Adipose tissue (tissue), 3 donors: ENCODE measurements around the gene CSNK1G2. TPM values are rescaled to one million over a fixed set of nuclear protein-coding genes. Genes with fewer than 3 reads are reported as not detected.

Experiments used
- H3K27ac ChIP-seq: one replicate; pipeline ENCODE4 v1.5.1; 2013; ENCODE audit warnings: low read depth, low read length
- WGBS, 3 donors: extraction: QIAGEN DNeasy Blood & Tissue Kit; methylation state at CpG; one replicate each; pipeline ENCODE4 v1.1.7; 2013; 5-methylcytosine and 5-hydroxymethylcytosine counted together
- polyA plus RNA-seq, 3 donors: library from polyadenylated mRNA; stranded (reverse); fragments of 200-250 nt; gene quantifications; one replicate each; pipeline ENCODE4 v1.2.3, GENCODE V29; 2013
- donor health status: healthy with polysubstance abuse.
- donor health status: Bipolar disorder and iron deficiency.
- donor health status: healthy.

Gene CSNK1G2
- polyA plus RNA-seq: 10 to 100 TPM; 24.6 to 73.9 (median 42.8) TPM

- WGBS, 3 donors: 1% methylated on average over 35 to 97 of the region's 97 CpGs
- peak within 1 kb of the TSS; percentile 98 for H3K27ac ChIP-seq
Measured at GRCh38 chr19:1941146-1942077, at the start of gene CSNK1G2. CSNK1G2 (plus strand) TSS chr19:1941172; CDS start chr19:1969773, 28,601 bp downstream.

DNA sequence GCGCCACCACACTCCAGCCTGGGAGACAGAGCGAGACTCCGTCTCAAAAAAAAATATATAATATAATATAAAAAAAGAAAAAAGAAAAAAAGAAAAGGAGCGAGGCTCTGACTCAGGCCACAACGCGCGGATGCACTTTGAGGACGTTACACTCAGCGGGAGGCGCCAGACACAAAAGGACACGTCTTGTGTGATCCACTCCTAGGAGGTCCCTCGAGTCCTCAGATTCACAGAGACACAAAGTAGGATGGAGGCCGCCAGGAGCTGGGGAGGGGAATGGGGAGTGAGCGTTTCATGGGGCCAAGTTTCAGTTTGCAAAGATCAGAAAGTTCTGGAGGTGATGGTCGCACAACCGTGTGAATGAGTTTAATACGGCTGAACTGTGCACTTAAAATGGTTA, 47.2 kb upstream of the CSNK1G2 start:
- 82 to 89% (median 84%) methylated on average over 17 of the region's 17 CpGs for WGBS, 3 donors
- no peak overlapping the region for H3K27ac ChIP-seq

GRCh38 chr19:1896508-1896907, 44.5 kb upstream of the CSNK1G2 start:
- H3K27ac ChIP-seq: no peak overlapping the region
- WGBS, 3 donors: 79 to 82% (median 80%) methylated on average over 13 of the region's 13 CpGs

- WGBS, 3 donors: 66 to 86% (median 68%) methylated on average over 16 of the region's 16 CpGs
Measured at GRCh38 chr19:1901940-1902404, 39.0 kb upstream of the CSNK1G2 start.

GRCh38 chr19:1902923-1903322, 38.0 kb upstream of the CSNK1G2 start:
- no peak overlapping the region for H3K27ac ChIP-seq
- WGBS, 3 donors: 70 to 80% (median 78%) methylated on average over 6 of the region's 6 CpGs

More at GRCh38 chr19:1901940-1902404, 39.0 kb upstream of the CSNK1G2 start:
- no peak overlapping the region for H3K27ac ChIP-seq

- H3K27ac ChIP-seq: no peak overlapping the region
- WGBS, 3 donors: 36 to 43% (median 42%) methylated on average over 8 of the region's 8 CpGs
Measured at GRCh38 chr19:1904860-1905109, 36.2 kb upstream of the CSNK1G2 start.

DNA sequence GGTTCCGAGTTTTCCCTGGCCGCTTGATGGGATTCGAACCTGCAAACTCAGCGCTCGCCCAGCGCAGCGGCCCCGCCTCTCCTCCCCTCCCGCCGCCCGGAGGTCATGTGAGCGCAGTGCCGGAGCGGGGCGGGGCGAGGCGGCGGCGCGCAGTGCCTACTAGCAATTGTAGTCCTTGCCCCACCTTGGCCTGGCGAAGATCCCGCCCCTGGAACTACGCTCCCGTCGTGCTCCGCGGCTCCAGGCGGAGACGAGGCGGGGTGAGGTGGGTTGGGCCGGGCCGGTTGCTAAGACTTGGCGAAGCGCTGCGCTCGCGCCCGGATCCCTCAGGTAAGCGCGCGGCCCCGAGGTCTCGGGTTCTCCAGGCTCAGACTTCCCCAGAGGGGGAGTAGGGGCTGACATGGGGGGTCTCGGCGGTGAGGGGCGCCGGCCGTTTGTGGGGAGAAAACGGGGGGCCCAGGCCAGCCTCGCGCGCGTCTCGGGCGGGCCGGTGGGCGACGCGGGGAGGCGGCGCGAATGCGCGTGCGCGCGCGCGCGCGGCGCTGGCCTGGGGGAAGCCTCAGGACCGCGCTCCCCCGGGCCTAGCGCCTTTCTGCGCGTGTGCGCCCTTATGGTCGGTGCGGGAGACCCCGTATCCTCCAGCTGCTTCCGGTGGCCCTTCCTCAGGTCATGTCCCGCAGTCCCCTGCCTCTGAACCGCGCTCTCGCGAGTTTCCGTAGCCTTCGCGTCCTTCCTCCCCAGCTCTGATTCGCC, 35.7 kb upstream of the CSNK1G2 start, which contains the start of the genes ADAT3 and SCAMP4:
TSS of gene ADAT3 (plus strand) at position 290 of the 753 bp plus-strand sequence. CDS start 6,649 bp downstream, outside the sequence.
TSS of gene SCAMP4 (plus strand) at position 290 of the 753 bp plus-strand sequence. CDS start 9,621 bp downstream, outside the sequence.
- 0 to 1% (median 0%) methylated on average over 71 to 92 of the region's 92 CpGs for WGBS, 3 donors
- H3K27ac ChIP-seq: no peak within 1 kb of the TSS

DNA sequence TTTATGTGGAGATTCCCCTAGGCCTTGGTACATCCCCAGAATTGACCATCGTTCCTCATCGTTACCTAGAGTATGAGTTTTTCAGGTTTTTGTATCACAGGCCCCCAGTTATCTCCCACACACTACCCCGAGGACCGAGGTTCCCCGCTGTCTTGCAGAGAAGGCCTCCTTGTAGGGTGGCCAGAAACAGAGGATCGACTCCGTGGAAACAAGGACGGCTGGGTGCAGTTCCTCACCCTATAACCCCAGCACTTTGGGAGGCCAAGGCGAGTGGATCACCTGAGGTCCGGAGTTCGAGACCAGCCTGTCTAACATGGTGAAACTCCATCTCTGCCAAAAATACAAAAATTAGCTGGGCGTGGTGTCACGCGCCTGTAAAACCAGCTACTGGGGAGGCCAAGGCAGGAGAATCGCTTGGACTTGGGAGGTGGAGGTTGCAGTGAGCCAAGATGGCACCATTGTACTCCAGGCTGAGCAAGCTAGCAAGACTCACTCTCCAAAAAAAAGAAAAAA, 35.1 kb upstream of the CSNK1G2 start:
- H3K27ac ChIP-seq: no peak overlapping the region
- WGBS, 3 donors: 71 to 76% (median 75%) methylated on average over 15 of the region's 15 CpGs

GRCh38 chr19:1906985-1907562, 33.9 kb upstream of the CSNK1G2 start:
- H3K27ac ChIP-seq: no peak overlapping the region
- 75 to 96% (median 94%) methylated on average over 10 of the region's 10 CpGs for WGBS, 3 donors

DNA sequence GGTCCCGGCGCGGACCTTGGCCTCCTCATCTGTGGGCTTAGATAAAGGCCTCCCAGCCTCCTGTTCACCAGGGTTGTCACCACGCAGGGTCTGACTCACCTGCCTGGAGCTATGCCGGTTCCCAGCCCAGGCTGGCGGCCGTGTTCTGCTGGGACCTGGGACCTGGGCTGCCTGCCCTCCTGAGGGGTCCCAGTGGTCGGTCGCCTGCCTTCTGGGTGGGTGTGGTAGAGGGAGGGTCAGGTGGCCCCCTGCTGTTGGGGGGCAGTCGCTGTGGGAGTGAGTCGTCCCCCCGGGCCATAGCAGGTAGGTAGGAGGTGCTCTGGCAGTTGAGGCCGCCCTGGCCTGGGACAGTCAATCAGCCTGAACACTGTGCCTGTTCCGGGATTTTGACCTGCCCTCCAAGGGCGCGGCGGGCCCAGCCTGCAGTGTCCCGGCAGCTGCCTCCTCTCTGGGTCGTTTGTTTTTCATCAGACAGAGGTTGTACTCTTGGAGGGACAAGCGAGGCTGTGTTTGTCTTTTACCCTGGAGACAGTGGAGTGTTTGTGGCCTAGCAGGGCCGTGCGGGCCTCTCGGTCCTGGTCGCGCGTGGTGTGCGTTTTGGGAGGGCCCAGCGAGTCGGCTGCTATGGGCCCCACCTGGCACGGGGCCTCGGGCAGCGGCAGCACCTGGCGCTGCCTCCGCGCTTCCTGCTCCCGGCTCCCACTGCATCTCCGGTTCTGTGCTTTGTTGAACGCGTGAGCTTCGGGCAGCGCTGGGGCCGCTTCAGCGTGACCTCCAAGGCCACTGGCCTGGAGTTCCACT, 33.2 kb upstream of the CSNK1G2 start:
- 32 to 77% (median 69%) methylated on average over 43 of the region's 43 CpGs for WGBS, 3 donors
- no peak overlapping the region for H3K27ac ChIP-seq

DNA sequence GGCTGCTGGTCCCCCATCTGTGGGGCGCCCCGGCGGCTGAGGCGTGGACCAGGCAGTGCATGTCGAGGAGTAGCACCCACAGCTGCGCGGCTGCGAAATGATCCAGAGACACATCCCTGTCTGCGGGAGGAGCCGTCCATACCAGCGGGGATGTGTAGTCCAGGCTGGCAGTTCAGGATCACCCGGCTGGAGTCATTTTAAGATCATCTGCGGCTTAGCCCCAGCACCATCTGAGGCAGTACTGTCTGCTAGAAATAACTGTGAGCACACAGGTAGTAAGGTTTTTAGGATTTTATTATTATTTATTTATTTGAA, 32.7 kb upstream of the CSNK1G2 start:
- WGBS, 3 donors: 49 to 92% (median 80%) methylated on average over 13 of the region's 13 CpGs
- H3K27ac ChIP-seq: no peak overlapping the region

GRCh38 chr19:1909761-1910080, 31.3 kb upstream of the CSNK1G2 start:
- H3K27ac ChIP-seq: no peak overlapping the region
- 29 to 60% (median 38%) methylated on average over 9 to 10 of the region's 10 CpGs for WGBS, 3 donors

GRCh38 chr19:1910177-1910576, 30.8 kb upstream of the CSNK1G2 start:
- WGBS, 3 donors: 76 to 95% (median 88%) methylated on average over 10 of the region's 10 CpGs
- H3K27ac ChIP-seq: no peak overlapping the region

DNA sequence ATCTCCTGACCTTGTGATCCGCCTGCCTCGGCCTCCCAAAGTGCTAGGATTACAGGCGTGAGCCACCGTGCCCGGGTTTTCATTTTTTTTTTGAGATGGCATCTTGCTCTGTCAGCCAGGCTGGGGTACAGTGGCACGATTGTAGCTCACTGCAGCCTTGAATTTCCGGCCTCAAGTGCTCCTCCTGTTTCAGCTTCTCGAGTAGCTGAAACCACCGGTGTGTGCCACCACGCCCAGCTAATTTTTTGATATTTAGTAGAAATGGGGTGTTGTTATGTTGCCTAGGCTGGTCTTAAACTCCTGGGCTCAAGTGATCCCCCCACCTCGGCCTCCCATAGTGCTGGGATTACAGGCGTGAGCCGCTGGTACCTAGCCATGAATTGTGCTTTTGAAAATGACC, 29.9 kb upstream of the CSNK1G2 start:
- 89 to 94% (median 89%) methylated on average over 13 of the region's 13 CpGs for WGBS, 3 donors
- no peak overlapping the region for H3K27ac ChIP-seq

- H3K27ac ChIP-seq: no peak overlapping the region
- 77 to 93% (median 92%) methylated on average over 30 to 37 of the region's 37 CpGs for WGBS, 3 donors
Measured at GRCh38 chr19:1911995-1912394, 29.0 kb upstream of the CSNK1G2 start.

GRCh38 chr19:1912760-1913505, 28.0 kb upstream of the CSNK1G2 start:
- WGBS, 3 donors: 95 to 97% (median 97%) methylated on average over 77 of the region's 77 CpGs
- no peak overlapping the region for H3K27ac ChIP-seq

- 51 to 90% (median 81%) methylated on average over 20 to 23 of the region's 23 CpGs for WGBS, 3 donors
- no peak overlapping the region for H3K27ac ChIP-seq
Measured at GRCh38 chr19:1913781-1914577, 27.0 kb upstream of the CSNK1G2 start.
